Natural killer cell (primary cell): ENCODE data around the gene ZNF385C. TPM values are rescaled to one million over a fixed set of nuclear protein-coding genes. Genes with fewer than 3 reads are reported as not detected.
A peak's percentile ranks its signal among the peaks of the same experiment; 100 is the strongest.

Experiments
- ATAC-seq, 3 donors: fragments of 150-1000 bp in 2 of 3; fragments of 200-7000 bp in 1 of 3; cut with Tn5 transposase; 1 replicate in 1 of 3; 2 replicates in 2 of 3; pipeline ENCODE4 v1.10.0; 2021; ENCODE audit warnings: mild to moderate bottlenecking in 2 of 3, moderate library complexity in 2 of 3
- DNase-seq, 2 donors: peaks; one replicate each; pipeline versions ENCODE4 v3.0.0 to v3.0.0-alpha.2; 2013 to 2021; ENCODE audit warnings: mixed read lengths in 1 of 2
- H3K27ac ChIP-seq: one replicate; pipeline ENCODE4 v1.5.1; 2013; ENCODE audit warnings: mild to moderate bottlenecking, low read length
- H3K27me3 ChIP-seq: one replicate; pipeline ENCODE4 v1.6.1; 2013; ENCODE audit warnings: low read length; ENCODE audit not compliant: control insufficient read depth, insufficient read depth
- H3K36me3 ChIP-seq: one replicate; pipeline ENCODE4 v1.6.1; 2013; ENCODE audit warnings: low read length; ENCODE audit not compliant: control insufficient read depth, insufficient read depth
- H3K4me1 ChIP-seq: one replicate; pipeline ENCODE4 v1.6.1; 2013; ENCODE audit warnings: low read length; ENCODE audit not compliant: control insufficient read depth, insufficient read depth
- H3K4me3 ChIP-seq: one replicate; pipeline ENCODE4 v1.5.1; 2013; ENCODE audit warnings: low read length
- H3K9me3 ChIP-seq: one replicate; pipeline ENCODE4 v1.6.1; 2013; ENCODE audit warnings: low read length; ENCODE audit not compliant: control insufficient read depth, insufficient read depth
- H3K27ac Mint-ChIP-seq, 2 donors: one replicate each; pipeline ENCODE4 v1.8.0; 2022; ENCODE audit warnings: mild to moderate bottlenecking in 2 of 2, mixed read lengths in 2 of 2, moderate library complexity in 1 of 2
- H3K27me3 Mint-ChIP-seq, 2 donors: one replicate each; pipeline ENCODE4 v1.8.0; 2022; ENCODE audit warnings: low read depth in 2 of 2, mixed read lengths in 2 of 2
- H3K36me3 Mint-ChIP-seq: one replicate; pipeline ENCODE4 v1.8.0; 2022; ENCODE audit warnings: mixed read lengths
- H3K4me1 Mint-ChIP-seq, 2 donors: one replicate each; pipeline ENCODE4 v1.8.0; 2022; ENCODE audit warnings: mixed read lengths in 2 of 2
- H3K4me3 Mint-ChIP-seq: one replicate; pipeline ENCODE4 v1.8.0; 2022; ENCODE audit warnings: mild to moderate bottlenecking, moderate library complexity, mixed read lengths
- H3K9me3 Mint-ChIP-seq, 2 donors: one replicate each; pipeline ENCODE4 v1.8.0; 2022; ENCODE audit warnings: mixed read lengths in 2 of 2
- WGBS: methylation state at CpG from one replicate; pipeline ENCODE4 v1.1.7; 2013; ENCODE audit warnings: missing lambda C conversion rate; ENCODE audit not compliant: insufficient coverage; 5-methylcytosine and 5-hydroxymethylcytosine counted together
- intact Hi-C: fragments of 100-400 bp; cut with micrococcal nuclease; formaldehyde crosslinking; loops from one replicate; pipeline ENCODE4 v1.14.2; 2022
- total RNA-seq, 4 donors: library from RNA; stranded (reverse); fragments of 120-200 nt in 1 of 4; gene quantifications; one replicate each; pipeline versions ENCODE4 v1.2.3 to v1.2.4, GENCODE V29; 2013 to 2022
- TF ChIP-seq, protein P1 (sequence below): fragments of 200-600 bp; IDR thresholded peaks from one replicate; pipeline ENCODE4 v1.8.0; 2022; ENCODE audit warnings: antibody characterized with exemption

Gene ZNF385C
- total RNA-seq, 3 donors from 2014 or later (not counting 1 experiment from before 2014, with no cell fraction given): 0.28 TPM; not detected in 2

GRCh38 chr17:42050393-42051012 is 47.8 kb downstream of the ZNF385C start, which contains the start of gene C17orf113:
C17orf113 (minus strand) TSS chr17:42050601; CDS start chr17:42043376, 7,225 bp downstream.
- Histone ChIP-seq H3K4me3 (peak within 1 kb of the TSS; percentile 22), H3K9me3 (no peaks in the 10 kb centered on the region), H3K27me3 (peaks cover 12% of the 10 kb centered on the region), H3K36me3 (no peaks in the 10 kb centered on the region), H3K4me1 (peaks cover 10% of the 10 kb centered on the region), H3K27ac (no peak within 1 kb of the TSS)
- TF ChIP-seq, protein P1, sequence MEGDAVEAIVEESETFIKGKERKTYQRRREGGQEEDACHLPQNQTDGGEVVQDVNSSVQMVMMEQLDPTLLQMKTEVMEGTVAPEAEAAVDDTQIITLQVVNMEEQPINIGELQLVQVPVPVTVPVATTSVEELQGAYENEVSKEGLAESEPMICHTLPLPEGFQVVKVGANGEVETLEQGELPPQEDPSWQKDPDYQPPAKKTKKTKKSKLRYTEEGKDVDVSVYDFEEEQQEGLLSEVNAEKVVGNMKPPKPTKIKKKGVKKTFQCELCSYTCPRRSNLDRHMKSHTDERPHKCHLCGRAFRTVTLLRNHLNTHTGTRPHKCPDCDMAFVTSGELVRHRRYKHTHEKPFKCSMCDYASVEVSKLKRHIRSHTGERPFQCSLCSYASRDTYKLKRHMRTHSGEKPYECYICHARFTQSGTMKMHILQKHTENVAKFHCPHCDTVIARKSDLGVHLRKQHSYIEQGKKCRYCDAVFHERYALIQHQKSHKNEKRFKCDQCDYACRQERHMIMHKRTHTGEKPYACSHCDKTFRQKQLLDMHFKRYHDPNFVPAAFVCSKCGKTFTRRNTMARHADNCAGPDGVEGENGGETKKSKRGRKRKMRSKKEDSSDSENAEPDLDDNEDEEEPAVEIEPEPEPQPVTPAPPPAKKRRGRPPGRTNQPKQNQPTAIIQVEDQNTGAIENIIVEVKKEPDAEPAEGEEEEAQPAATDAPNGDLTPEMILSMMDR: no peak
- peaks cover 5 to 8% of the 10 kb centered on the region in 2 donors for H3K4me1 Mint-ChIP-seq
- H3K27ac Mint-ChIP-seq: peak within 1 kb of the TSS in 1 of 2 donors; percentile 18
- H3K4me3 Mint-ChIP-seq: peak within 1 kb of the TSS; percentile 82
- DNase-seq (peak; percentile 41 to 67), ATAC-seq (peak; percentile 70 to 83 (median 82))
- intact Hi-C loops: no loop called here
- H3K36me3 Mint-ChIP-seq: no peaks in the 10 kb centered on the region
- H3K9me3 Mint-ChIP-seq: no peaks in the 10 kb centered on the region
- WGBS: 2% methylated on average over 65 of the region's 65 CpGs
- H3K27me3 Mint-ChIP-seq: peaks cover 23 to 28% of the 10 kb centered on the region in 2 donors

DNA sequence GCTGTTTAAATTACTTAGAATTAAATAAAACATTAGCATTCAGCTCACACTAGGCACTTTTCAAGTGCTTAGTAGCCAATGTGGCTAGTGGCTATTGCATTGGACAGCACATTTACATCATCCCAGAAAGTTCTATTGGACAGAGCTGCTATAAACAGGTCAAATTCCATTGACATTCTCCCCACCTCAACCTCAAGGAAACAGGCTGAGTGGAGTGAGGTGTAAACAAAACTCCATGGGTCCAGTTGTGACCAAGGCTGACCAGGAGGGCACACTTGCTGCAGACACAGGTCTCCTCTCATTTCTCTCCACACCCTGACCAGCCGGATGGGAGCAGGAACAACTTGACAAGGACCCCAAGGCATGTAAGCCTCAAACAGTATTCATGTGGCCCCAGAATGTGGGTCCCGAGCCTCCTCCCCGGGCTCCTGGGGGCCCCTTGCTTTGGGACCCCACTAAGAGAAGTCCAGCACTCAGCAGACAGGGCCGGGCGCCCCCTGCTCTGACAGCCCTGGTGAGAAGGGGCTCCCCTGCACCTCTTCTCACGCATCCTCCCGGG is 48.4 kb downstream of the ZNF385C start:
- Mint-ChIP-seq H3K4me3 (peak overlapping the region; percentile 58), H3K36me3 (no peaks in the 10 kb centered on the region), H3K4me1 (peaks cover 5 to 8% of the 10 kb centered on the region in 2 donors), H3K27ac (no peak overlapping the region), H3K27me3 (peaks cover 23 to 28% of the 10 kb centered on the region in 2 donors), H3K9me3 (no peaks in the 10 kb centered on the region)
- intact Hi-C loops: no loop called here
- TF ChIP-seq, protein P1: no peak
- ATAC-seq: no peak
- no peak for DNase-seq
- peaks cover 10% of the 10 kb centered on the region for H3K4me1 ChIP-seq
- H3K4me3 ChIP-seq: peak overlapping the region; percentile 22
- 2% methylated on average over 7 of the region's 7 CpGs for WGBS
- no peaks in the 10 kb centered on the region for H3K9me3 ChIP-seq
- no peak overlapping the region for H3K27ac ChIP-seq
- H3K27me3 ChIP-seq: peaks cover 10% of the 10 kb centered on the region
- no peaks in the 10 kb centered on the region for H3K36me3 ChIP-seq

DNA sequence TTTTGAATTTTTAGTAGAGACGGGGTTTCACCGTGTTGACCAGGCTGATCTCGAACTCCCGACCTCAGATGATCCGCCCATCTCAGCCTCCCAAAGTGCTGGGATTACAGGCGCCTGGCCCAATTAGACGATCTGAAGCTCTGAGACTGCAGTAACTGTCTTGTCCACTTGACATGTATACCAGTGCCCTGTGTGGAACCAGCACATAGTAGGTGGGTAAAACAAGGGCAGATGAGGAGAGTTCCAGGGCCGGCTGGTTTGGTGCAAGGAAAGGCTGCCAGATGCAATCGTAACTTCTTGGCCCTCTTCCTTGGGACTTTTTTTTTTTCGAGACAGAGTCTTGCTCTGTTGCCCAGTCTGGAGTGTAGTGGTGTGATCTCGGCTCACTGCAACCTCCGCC is 50.9 kb downstream of the ZNF385C start:
- Histone ChIP-seq H3K4me3 (no peak overlapping the region), H3K27ac (no peak overlapping the region), H3K9me3 (no peaks in the 10 kb centered on the region), H3K4me1 (peaks cover 10% of the 10 kb centered on the region), H3K27me3 (peaks cover 5% of the 10 kb centered on the region), H3K36me3 (no peaks in the 10 kb centered on the region)
- WGBS: 83% methylated on average over 9 of the region's 12 CpGs
- Mint-ChIP-seq H3K36me3 (no peaks in the 10 kb centered on the region), H3K4me1 (peaks cover 5 to 8% of the 10 kb centered on the region in 2 donors), H3K4me3 (no peak overlapping the region), H3K9me3 (no peaks in the 10 kb centered on the region), H3K27ac (no peak overlapping the region), H3K27me3 (peaks cover 22 to 23% of the 10 kb centered on the region in 2 donors)
- DNase-seq: no peak
- intact Hi-C loops: no loop called here
- ATAC-seq: no peak
- TF ChIP-seq, protein P1: no peak
